Colonic mucosa (tissue), 4 donors: ENCODE measurements around the gene CCDC7. TPM values are rescaled to one million over a fixed set of nuclear protein-coding genes. Genes with fewer than 3 reads are reported as not detected.

Experiments
- DNase-seq: peaks from one replicate; pipeline ENCODE4 v3.0.0-alpha.2; 2020
- H3K27ac ChIP-seq: fragments of 200-600 bp; one replicate; pipeline ENCODE4 v1.8.0; 2021
- H3K27me3 ChIP-seq: fragments of 200-600 bp; one replicate; pipeline ENCODE4 v1.8.0; 2021
- H3K36me3 ChIP-seq: fragments of 200-600 bp; one replicate; pipeline ENCODE4 v1.8.0; 2021
- H3K4me1 ChIP-seq: fragments of 200-600 bp; one replicate; pipeline ENCODE4 v1.8.0; 2021; ENCODE audit warnings: mild to moderate bottlenecking
- H3K4me3 ChIP-seq: fragments of 200-600 bp; one replicate; pipeline ENCODE4 v1.8.0; 2021
- H3K9ac ChIP-seq, 2 donors: one replicate each; pipeline ENCODE4 v1.7.0; 2013; ENCODE audit warnings: control low read depth in 2 of 2, low read depth in 2 of 2, low read length in 2 of 2
- H3K9me3 ChIP-seq: fragments of 200-600 bp; one replicate; pipeline ENCODE4 v1.8.0; 2021
- intact Hi-C: fragments of 100-400 bp; cut with DNase I; formaldehyde crosslinking; loops from one replicate; pipeline ENCODE4 v1.14.1; 2022
- total RNA-seq, 2 donors: library from RNA; stranded (reverse); fragmentation: NEBNext Ultra II Directional in 1 of 2; extraction: Animal tissue kit (Norgen Biotek cat#: 25700) in 1 of 2; gene quantifications; one replicate each; pipeline ENCODE4 v1.2.1, GENCODE V29; 2021
- TF ChIP-seq, protein P1 (sequence below): fragments of 200-600 bp; IDR thresholded peaks from one replicate; pipeline ENCODE4 v1.8.0; 2022; ENCODE audit warnings: antibody characterized with exemption, mild to moderate bottlenecking
- donor health status: healthy.
- donor health status: DM: no; HTN: no; CAD: no.
- donor health status: DM: no; HTN: no; CAD: no.

CCDC7 gene
- total RNA-seq, 2 donors from 2014 or later, result 9.9 TPM

DNA sequence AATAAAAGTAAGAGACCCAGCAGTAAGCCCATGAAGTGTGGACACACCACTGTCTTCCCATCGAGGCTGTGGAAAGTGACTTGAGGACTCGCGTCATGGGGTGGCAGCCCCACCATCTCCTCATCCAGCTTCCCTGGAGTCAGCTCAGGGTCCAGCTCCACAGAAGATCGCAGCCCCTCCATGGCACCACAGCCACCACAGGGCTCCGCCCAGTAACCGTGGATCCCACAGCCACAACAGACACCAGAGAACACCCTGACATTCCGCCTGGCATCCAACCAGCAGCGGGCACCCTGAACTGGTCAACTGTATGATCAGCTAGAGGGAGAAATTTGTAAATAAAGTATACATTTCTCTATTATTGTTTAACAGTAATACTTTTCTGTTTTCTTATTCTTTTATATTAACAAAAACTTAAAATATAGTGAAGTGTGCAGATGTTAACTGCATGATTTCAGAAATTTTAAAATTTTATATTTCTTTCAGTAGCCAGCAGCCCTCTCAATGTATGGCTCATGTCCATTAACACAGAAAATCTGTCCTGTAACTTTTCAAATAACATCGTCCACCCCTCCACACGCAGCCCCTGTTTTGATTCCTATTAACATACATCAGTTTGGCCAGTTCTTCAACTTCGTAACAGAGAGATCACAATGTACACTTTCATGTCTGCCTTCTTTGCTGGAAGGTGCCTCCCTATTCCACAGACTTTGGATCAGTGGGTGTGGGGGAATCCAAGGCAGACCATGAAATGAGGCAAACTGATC is 442.4 kb downstream of the CCDC7 start:
- H3K4me1 ChIP-seq, result no peaks in the 10 kb centered on the region
- no peak for DNase-seq
- H3K9me3 ChIP-seq, result no peaks in the 10 kb centered on the region
- intact Hi-C loops, result no loop called here
- no peaks in the 10 kb centered on the region for H3K27me3 ChIP-seq
- H3K36me3 ChIP-seq, result no peaks in the 10 kb centered on the region
- no peak overlapping the region for H3K9ac ChIP-seq
- TF ChIP-seq, protein P1, sequence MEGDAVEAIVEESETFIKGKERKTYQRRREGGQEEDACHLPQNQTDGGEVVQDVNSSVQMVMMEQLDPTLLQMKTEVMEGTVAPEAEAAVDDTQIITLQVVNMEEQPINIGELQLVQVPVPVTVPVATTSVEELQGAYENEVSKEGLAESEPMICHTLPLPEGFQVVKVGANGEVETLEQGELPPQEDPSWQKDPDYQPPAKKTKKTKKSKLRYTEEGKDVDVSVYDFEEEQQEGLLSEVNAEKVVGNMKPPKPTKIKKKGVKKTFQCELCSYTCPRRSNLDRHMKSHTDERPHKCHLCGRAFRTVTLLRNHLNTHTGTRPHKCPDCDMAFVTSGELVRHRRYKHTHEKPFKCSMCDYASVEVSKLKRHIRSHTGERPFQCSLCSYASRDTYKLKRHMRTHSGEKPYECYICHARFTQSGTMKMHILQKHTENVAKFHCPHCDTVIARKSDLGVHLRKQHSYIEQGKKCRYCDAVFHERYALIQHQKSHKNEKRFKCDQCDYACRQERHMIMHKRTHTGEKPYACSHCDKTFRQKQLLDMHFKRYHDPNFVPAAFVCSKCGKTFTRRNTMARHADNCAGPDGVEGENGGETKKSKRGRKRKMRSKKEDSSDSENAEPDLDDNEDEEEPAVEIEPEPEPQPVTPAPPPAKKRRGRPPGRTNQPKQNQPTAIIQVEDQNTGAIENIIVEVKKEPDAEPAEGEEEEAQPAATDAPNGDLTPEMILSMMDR, result no peak
- no peak overlapping the region for H3K4me3 ChIP-seq
- H3K27ac ChIP-seq, result no peak overlapping the region

DNA sequence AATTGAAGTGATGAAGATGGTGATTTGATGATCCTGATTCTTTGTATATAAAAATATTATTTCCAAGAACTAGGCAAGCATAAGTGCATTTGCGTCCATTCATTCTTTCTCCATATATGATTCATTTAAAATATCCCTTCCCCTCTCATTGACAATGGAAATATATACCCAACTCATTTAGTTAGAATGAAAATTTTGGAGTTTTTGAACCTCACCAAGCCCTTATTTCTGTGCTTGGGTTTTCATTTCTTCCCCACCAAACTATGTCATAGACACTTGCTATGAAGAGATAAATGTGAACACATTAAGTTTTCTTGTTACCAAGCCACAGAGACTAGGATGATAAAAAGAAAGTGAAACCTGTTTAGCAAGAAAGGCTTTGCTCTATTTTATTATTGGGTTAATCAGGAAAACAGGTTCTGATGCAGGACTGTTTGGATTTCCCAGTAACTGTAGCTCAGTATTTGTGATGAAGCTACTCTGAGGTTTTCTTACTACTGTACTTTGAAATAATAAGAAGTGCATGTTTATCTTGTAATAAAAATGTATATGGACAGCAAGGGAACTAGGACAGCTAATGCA is 443.8 kb downstream of the CCDC7 start:
- no peak overlapping the region for H3K27ac ChIP-seq
- H3K9me3 ChIP-seq, result no peaks in the 10 kb centered on the region
- H3K36me3 ChIP-seq, result no peaks in the 10 kb centered on the region
- no peaks in the 10 kb centered on the region for H3K4me1 ChIP-seq
- no peak for DNase-seq
- intact Hi-C loops, result no loop called here
- no peak overlapping the region for H3K9ac ChIP-seq
- TF ChIP-seq, protein P1, result no peak
- no peaks in the 10 kb centered on the region for H3K27me3 ChIP-seq
- no peak overlapping the region for H3K4me3 ChIP-seq

DNA sequence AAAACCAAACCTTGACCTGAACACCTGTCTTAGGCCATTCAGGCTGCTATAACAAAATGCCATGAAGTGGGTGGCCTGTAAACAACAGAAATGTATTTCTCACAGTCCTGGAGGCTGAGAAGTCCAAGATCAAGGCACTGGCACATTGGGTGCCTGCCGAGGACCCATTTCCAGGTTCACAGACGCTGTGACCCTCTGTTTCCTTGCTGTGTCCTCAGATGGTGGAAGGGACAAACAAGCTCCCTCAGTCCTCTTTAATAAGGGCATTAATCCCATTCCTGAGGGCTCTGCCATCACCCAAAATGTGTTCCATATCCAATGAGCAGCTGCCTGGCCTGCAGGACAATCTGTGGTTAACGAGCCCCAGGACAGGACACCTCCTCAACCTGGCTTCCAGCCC is 444.5 kb downstream of the CCDC7 start:
- Histone ChIP-seq H3K27me3 (no peaks in the 10 kb centered on the region), H3K9ac (no peak overlapping the region), H3K4me3 (no peak overlapping the region), H3K27ac (no peak overlapping the region), H3K4me1 (no peaks in the 10 kb centered on the region), H3K9me3 (no peaks in the 10 kb centered on the region), H3K36me3 (no peaks in the 10 kb centered on the region)
- DNase-seq, result no peak
- intact Hi-C loops, result no loop called here
- TF ChIP-seq, protein P1, result no peak

DNA sequence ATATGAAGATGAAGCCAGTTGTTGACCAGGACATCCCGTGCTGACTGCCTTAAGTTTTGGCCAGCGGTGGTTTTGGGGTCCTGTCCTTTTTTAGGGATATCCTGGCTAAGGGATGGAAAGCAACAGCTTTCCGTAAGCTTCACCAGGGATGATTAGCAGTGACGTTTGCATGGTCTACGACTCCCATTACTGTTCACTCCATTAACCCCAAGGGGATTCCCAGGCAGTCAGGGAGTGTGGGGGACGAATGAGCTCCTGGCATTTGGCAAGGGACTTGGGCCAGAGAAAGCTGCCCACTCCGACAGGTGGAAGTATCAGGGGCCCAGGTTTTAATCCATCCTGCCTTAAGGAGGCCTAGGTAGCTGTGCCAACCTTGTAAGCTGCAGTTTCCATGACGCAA is 445.3 kb downstream of the CCDC7 start:
- H3K36me3 ChIP-seq, result no peaks in the 10 kb centered on the region
- no peaks in the 10 kb centered on the region for H3K4me1 ChIP-seq
- H3K4me3 ChIP-seq, result no peak overlapping the region
- no peak for DNase-seq
- H3K27ac ChIP-seq, result no peak overlapping the region
- H3K9ac ChIP-seq, result no peak overlapping the region
- no peaks in the 10 kb centered on the region for H3K27me3 ChIP-seq
- intact Hi-C loops, result no loop called here
- no peaks in the 10 kb centered on the region for H3K9me3 ChIP-seq
- TF ChIP-seq, protein P1, result no peak

DNA sequence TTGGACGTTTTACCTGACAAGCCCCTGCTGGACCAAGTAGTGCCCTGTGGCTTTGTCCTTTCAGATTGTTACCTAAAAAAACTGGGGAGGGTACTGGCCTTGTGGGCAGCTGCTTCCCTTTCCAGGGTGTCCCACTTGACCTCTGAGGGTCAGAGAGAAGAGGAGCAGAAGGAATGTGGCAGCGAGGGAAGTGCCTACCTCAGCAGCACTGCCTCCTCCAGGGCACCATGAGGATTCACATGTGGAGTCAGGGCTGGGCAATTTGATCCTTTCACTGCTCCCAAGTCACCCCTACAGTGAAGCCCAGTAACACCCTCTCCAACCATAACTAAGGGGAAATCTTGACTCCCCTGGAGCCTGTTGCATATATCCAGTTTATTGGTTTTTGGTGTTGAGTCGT is 447.5 kb downstream of the CCDC7 start:
- TF ChIP-seq, protein P1, result no peak
- no peak overlapping the region for H3K27ac ChIP-seq
- H3K4me1 ChIP-seq, result no peaks in the 10 kb centered on the region
- H3K27me3 ChIP-seq, result no peaks in the 10 kb centered on the region
- no peak for DNase-seq
- no peak overlapping the region for H3K9ac ChIP-seq
- H3K4me3 ChIP-seq, result no peak overlapping the region
- peaks cover 3% of the 10 kb centered on the region for H3K36me3 ChIP-seq
- intact Hi-C loops, result no loop called here
- H3K9me3 ChIP-seq, result no peaks in the 10 kb centered on the region
